ENCODE data around the gene MRPL51.

The MRPL51 gene

DNA sequence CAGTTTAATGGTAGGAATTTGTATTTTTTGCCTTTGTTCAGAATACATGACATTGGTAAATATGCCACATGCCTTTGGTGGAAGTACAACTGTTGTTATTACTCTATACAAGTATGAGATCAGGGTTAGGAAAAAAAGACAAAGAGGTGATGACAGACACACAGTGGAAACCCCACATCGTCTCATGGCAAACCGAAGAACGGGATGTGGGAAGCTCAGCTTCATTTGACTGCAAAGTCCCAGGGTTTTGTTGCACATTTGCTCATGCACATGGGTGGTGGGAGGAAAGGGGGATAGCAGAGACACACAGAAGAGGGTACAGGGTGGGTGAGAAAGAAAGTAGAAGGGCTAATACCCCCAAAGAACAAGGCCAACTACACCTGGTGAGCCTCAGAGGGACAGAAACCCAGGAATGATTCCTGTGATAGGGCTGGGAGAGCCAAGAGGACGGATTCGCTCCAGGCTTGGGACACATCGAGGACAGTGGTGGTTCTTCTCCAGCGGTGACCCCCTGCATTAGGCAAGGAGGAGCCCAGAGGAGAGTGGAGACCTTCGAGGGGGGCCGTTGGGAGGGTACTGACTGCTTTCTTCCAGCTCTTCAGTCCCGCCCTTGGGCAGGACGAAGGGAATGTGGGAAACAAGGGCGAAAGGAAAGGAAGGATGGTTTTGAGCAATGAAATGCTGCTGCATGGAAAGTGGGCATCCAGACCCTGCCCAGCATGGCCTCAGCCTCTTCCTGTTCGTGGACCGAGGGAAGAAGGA is 30.6 kb downstream of the MRPL51 start:
- in situ Hi-C loops (cut with MboI; ENCODE audit: low sequenced_read_pairs) = no loop called here

DNA sequence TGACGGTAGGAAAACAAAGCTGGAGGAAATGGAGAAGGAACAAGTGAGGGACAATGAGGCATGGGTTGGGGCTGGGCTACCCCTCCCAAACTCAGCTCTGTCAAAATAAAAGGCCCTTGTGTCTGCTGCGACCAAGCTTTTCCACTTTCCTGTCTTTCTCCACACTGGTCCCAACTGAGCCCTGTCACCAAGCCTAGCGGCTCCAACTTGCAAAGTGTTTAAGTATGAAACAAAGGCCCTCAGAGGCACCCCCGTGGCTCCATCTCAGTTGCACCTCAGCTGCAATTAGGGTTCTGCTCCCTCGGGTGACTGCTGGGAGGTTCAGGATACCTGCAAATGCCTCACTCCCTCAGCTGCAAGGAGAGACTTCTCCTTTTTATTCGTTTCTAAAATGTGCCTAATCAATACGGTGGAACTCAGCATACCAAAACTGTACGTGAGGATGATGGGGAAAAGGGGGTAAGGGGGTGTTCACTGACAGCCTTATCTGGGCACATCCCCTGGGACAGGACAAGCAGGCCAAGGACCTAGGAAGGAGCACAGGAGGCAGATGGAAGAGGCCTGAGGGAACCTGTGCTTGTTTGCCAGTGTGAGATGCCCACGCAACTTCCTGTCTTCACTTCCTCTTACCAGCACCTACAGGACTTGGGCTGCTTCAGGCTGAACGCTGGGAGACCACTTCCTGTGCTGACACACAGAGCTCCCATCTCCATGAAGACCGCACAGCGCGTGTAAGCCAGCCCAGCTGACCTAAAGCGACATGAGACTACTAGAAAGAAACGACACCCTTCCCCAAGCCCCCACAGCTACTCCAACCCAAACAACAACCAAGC is 31.4 kb downstream of the MRPL51 start:
- in situ Hi-C loops (cut with MboI; ENCODE audit: low sequenced_read_pairs) = no loop called here

DNA sequence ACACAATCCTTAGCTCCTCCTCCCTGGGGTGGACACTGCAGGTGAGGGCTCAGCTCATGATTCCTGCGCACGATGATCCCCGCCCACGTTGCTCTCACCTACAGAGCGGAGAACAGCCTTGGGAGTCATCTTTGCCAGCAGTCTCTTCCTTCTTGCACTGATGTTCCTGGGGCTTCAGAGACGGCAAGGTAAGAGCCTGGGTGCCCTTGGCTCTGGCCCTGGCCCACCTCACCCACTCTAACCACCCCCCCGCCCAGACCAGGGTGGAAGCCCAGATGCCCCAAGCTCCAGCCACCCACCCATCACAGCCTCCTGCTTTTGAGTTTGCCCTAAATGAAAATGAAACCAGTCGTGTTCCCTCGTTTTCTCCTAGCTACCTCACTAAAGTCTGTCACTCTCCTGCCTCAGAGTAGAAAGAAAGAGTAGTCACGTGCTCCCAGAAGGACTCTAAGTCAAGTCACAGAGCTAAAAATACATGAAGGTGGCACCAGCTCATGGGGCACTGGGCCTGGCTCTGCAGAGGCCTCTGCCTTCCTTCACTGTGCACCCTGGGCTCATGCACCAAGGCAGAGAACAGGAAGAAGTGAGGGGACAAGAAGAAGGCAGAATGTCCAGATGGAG is 32.2 kb downstream of the MRPL51 start:
- in situ Hi-C loops (cut with MboI; ENCODE audit: low sequenced_read_pairs) = no loop called here

DNA sequence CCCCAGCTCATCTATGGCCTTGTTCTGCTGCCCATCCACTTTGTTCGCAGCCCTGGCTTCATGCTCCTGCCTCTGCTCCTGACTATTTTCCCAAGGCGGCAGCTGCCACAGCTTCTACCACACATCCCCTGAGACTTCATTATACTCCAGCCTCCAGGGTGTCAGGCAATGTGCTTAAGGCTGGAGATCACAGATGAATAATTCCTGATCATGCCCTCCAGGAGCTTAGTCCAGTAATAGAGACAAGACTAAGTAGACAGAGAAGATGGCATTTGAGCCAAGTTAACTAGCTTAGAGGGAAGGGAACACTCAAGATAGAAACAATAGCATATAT is 34.1 kb downstream of the MRPL51 start:
- in situ Hi-C loops (cut with MboI; ENCODE audit: low sequenced_read_pairs) = no loop called here

DNA sequence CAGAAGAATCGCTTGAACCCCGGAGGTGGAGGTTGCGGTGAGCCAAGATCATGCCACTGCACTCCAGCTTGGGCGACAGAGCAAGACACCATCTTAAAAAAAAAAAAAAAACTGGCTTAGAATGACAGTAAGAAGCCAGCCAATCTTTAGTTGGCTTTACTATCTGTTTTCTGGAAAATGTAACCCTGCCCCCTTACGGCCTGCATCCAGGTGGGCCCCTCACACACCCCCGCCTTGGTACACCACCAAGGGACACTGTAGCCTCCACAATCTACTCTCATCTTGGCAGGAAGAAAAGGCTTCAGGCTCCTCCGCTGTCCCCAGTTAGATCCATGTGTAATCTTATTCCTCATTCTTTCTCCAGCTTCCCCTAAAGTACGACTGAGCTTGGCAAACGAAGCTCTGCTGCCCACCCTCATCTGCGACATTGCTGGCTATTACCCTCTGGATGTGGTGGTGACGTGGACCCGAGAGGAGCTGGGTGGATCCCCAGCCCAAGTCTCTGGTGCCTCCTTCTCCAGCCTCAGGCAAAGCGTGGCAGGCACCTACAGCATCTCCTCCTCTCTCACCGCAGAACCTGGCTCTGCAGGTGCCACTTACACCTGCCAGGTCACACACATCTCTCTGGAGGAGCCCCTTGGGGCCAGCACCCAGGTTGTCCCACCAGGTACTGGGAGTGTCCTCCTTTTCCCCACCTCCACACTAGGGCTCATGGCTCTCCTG is 34.6 kb downstream of the MRPL51 start:
- in situ Hi-C loops (cut with MboI; ENCODE audit: low sequenced_read_pairs) = no loop called here

DNA sequence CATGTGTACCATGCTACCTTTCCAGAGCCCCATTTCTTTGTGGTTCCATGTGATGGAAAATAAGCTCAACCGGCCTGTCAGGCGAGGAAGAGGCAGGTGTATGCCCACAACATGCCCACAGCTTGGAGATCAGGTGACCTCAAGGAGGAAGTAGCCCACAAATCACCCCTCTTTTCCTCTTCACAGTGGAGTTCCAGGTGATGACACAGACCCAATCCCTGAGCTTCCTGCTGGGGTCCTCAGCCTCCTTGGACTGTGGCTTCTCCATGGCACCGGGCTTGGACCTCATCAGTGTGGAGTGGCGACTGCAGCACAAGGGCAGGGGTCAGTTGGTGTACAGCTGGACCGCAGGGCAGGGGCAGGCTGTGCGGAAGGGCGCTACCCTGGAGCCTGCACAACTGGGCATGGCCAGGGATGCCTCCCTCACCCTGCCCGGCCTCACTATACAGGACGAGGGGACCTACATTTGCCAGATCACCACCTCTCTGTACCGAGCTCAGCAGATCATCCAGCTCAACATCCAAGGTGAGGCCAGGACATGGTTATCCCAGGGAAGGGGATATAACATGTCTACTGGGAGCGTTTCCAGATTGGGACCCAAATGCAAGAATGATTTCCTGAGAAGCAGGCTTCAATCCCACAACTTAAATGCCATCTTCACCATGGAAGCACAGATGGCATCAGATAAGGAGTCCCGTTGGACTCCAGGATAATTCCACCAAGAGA is 35.7 kb downstream of the MRPL51 start:
- in situ Hi-C loops (cut with MboI; ENCODE audit: low sequenced_read_pairs) = no loop called here

DNA sequence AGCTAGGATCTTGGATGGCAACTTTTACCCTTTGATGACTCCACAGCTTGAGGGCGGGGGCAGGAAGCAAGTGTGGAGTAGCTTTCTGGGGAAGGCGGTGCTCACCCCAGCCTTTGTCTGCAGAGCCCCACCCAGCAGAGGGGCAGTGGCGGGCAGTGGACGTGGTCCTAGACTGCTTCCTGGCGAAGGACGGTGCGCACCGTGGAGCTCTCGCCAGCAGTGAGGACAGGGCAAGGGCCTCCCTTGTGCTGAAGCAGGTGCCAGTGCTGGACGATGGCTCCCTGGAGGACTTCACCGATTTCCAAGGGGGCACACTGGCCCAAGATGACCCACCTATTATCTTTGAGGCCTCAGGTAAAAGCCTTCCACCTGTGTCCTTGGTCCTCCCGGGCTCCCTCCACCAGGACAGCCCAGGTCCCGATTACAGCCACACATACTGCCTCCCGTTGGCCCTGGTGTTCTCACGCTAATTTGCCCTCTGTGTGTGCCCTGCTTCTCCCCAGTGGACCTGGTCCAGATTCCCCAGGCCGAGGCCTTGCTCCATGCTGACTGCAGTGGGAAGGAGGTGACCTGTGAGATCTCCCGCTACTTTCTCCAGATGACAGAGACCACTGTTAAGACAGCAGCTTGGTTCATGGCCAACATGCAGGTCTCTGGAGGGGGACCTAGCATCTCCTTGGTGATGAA is 40.0 kb downstream of the MRPL51 start:
- in situ Hi-C loops (cut with MboI; ENCODE audit: low sequenced_read_pairs) = no loop called here

DNA sequence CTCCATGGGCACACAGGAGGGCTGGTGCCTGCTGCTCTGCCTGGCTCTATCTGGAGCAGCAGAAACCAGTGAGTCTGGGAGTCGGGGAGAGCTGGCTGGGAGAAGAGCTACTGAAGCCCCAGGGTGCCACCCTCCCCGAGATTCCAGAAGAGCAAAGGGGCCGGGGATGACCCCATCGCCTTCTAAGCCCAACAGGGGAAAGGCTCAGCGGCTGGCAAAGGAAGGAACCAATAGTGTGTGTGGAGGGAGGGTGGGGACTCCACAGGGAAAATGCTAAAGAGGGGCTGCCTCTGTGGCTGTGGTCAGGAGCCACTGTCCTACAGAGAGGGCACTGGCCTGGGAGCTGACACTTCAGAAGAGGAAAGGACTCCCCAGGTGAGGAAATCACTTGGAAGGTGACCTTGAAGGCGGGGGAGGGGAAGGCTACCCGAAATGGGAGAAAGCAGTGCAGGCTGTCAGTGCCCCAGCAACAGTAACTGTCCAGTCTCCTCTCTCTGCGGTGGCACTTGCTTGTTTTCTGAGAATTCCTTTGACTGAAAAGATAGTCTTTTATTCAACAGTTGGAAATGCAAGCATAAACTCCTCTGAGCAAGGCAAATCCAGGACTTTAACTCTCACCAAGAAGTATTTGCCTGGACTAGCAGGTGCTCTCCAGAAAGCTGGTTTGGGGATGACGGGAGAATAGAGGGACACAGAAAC is 40.7 kb downstream of the MRPL51 start:
- in situ Hi-C loops (cut with MboI; ENCODE audit: low sequenced_read_pairs) = no loop called here

DNA sequence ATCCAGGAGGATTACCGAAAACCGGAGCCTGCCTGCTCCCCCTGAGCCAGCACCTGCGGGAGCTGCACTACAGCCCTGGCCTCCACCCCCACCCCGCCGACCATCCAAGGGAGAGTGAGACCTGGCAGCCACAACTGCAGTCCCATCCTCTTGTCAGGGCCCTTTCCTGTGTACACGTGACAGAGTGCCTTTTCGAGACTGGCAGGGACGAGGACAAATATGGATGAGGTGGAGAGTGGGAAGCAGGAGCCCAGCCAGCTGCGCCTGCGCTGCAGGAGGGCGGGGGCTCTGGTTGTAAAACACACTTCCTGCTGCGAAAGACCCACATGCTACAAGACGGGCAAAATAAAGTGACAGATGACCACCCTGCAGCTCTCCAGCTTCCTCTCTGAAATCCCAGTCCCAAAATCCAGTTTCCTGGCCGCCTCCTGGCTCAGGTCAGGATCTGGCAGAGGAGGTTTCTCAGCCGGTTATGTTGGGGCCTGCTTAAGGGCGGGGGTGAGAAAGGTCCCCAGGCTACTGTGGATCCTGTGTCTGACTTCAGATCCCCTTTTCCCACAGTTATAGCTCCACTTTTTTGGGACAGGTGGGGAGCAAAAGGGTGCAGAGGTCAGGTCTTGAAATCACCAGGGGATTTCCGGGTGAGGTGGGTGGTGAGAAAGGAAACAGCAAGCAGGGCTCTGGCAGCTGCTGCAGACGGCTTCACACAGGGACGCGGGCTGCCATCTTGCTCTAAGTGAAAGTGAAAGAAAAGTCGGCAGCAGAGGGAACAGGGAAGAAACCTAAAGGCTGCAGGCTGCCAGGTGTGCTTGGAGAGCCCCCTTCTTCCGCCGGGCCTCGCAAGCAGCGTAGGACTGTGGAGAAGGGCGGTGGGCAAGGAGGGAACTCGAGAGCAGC is 41.5 kb downstream of the MRPL51 start, which contains the start of gene TAPBPL:
Gene TAPBPL, plus strand, starts transcription at position 695 of the 897 bp plus-strand sequence. CDS start 207 bp downstream, outside the sequence.
- in situ Hi-C loops (cut with MboI; ENCODE audit: low sequenced_read_pairs) = no loop called here

DNA sequence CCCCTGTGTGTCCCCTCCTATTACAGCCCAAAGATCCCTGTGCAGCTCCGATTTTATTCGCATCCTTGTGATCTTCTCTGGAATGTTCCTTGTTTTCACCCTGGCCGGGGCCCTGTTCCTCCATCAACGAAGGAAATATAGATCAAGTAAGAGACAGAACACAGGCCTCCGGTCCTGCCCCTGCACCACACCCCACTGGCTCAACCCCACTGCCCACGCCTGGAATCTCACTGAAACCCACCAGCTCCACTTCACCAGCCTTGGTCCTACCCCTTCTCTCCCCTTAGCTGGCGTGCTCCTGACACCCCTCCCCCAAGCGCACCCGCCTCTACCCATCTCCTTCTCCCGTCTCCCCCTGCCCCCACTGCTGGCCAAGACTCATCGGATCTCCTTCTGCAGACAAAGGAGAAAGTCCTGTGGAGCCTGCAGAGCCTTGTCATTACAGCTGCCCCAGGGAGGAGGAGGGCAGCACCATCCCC is 42.2 kb downstream of the MRPL51 start:
- in situ Hi-C loops (cut with MboI; ENCODE audit: low sequenced_read_pairs) = no loop called here

DNA sequence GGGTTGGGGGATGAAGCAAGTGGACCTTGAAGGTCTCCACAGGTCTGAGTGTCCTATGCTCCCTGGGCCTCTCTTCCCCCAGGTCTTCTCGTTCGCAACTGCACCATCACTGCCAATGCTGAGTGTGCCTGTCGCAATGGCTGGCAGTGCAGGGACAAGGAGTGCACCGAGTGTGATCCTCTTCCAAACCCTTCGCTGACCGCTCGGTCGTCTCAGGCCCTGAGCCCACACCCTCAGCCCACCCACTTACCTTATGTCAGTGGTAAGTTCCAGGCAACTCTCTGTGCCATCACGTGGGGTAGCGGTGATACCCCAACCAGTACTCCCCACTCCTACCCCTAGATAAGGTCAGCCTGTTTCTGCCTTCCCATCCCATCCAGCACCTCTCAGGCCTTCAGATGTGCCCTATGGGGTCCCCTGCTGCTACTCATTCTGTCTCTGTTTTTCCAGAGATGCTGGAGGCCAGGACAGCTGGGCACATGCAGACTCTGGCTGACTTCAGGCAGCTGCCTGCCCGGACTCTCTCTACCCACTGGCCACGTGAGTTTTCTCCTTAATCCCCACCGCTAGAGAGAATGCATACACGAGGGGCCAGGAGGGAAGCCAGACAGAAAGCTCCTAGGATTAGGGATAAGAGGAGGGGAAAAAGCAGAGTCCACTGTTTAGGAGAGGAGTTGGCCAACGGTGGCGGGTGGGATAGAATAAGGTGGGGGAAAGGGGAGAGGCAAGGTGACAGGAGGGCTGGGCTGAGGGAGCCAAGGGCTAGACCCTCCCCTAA is 42.8 kb downstream of the MRPL51 start:
- in situ Hi-C loops (cut with MboI; ENCODE audit: low sequenced_read_pairs) = no loop called here

DNA sequence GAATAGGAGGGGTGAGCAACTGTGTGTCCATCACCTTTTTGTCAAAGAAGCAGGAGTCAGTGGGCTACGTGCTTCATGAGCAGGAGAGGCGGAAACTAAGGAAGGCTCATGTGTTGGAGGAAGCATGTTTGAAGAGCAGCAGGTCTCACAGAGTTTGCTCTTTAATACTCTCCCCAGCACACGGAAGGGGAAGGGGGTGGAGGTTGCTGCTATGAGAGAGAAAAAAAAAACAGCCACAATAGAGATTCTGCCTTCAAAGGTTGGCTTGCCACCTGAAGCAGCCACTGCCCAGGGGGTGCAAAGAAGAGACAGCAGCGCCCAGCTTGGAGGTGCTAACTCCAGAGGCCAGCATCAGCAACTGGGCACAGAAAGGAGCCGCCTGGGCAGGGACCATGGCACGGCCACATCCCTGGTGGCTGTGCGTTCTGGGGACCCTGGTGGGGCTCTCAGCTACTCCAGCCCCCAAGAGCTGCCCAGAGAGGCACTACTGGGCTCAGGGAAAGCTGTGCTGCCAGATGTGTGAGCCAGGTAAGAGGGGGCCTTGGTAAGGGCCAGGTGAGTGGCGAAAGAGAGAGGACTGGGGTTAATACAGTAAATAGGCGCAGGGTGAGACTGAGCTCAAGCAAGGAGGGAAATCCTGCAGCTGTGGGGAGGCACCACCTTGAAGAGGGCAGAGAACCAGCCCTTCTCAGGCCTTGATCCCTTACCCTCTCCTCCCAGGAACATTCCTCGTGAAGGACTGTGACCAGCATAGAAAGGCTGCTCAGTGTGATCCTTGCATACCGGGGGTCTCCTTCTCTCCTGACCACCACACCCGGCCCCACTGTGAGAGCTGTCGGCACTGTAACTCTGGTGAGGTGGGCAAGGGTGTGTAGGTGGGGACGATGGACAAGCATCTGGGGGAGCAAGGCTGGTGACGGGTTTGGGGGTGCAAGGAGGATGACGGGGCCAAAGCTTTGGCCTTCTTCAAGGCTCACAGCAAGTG is 48.1 kb downstream of the MRPL51 start, which contains the start of gene CD27:
Gene CD27, plus strand, starts transcription at position 252 of the 985 bp plus-strand sequence. Its CDS starts 141 bp downstream, at position 393.
- in situ Hi-C loops (cut with MboI; ENCODE audit: low sequenced_read_pairs) = no loop called here

DNA sequence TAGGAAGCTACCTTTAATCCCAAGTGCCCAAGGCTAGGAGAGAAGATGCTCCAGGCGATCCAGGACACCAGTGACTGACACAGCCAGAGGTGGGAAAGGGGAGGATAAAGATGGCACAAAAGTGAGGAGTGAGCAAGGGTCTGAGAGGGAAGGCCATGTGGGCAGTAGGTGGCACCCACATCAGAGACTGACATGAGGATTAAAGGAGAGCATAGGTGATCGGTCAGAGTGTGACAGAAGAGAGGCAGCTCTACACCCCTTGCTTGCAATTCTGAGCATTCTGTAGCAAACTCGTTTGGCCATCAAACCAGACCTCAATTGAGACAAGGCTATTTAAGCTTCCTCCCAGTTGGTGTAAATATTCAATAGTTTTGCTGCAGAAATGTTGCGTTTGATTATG is 49.0 kb downstream of the MRPL51 start:
- in situ Hi-C loops (cut with MboI; ENCODE audit: low sequenced_read_pairs) = no loop called here

DNA sequence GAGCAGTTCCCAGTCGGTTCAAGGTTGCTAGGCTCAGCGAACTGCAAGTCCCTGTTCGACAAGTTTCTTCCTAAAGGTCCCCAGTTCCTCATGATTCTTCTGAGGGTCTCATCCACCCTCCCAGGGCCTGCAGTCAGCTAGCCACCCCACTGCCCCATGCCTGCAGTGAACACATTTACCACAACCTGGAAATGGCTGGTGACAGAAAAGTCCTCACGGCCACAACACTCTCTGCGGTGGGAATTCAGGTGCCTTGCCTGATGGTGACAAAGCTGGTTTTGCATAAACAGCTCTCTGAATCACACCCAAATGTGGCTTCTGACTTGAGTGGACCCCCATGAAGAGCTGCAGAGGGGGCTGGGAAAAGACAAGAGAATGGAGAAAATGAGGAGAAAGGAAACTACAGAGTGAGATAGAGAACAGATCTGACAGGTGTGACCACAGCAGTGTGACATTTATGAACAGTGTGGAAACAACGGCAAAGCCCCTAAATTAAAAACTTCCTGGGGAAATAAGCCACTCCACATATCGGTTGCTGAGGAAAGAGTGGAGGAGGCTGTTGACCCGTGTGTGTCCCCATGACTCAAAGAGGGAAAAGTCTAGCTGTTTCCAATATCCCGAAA is 49.6 kb downstream of the MRPL51 start:
- in situ Hi-C loops (cut with MboI; ENCODE audit: low sequenced_read_pairs) = no loop called here

DNA sequence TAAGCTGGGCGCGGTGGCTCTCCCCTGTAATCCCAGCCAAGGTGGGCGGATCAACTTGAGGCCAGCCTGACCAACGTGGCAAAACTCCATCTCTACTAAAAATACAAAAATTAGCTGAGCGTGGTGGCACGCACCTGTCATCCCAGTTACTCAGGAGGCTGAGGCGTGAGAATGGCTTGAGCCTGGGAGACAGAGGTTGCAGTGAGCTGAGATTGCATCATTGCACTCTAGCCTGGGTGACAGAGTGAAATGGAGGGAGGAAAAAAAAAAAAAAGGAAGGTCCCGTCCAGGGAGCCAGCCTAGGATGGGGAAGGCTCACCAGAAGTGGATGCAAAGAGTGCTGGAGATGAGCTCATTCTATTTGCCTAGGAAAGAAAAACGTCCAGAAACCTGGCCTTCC is 50.2 kb downstream of the MRPL51 start:
- in situ Hi-C loops (cut with MboI; ENCODE audit: low sequenced_read_pairs) = no loop called here
